ENCODE data around the gene KCTD13.
A peak's percentile ranks its signal among the peaks of the same experiment; 100 is the strongest.
"Not testable (repeated sequence)": the region's sequence is repeated elsewhere in the genome, so short reads cannot be mapped to it uniquely, and the experiment has no call there.

KCTD13 gene

DNA sequence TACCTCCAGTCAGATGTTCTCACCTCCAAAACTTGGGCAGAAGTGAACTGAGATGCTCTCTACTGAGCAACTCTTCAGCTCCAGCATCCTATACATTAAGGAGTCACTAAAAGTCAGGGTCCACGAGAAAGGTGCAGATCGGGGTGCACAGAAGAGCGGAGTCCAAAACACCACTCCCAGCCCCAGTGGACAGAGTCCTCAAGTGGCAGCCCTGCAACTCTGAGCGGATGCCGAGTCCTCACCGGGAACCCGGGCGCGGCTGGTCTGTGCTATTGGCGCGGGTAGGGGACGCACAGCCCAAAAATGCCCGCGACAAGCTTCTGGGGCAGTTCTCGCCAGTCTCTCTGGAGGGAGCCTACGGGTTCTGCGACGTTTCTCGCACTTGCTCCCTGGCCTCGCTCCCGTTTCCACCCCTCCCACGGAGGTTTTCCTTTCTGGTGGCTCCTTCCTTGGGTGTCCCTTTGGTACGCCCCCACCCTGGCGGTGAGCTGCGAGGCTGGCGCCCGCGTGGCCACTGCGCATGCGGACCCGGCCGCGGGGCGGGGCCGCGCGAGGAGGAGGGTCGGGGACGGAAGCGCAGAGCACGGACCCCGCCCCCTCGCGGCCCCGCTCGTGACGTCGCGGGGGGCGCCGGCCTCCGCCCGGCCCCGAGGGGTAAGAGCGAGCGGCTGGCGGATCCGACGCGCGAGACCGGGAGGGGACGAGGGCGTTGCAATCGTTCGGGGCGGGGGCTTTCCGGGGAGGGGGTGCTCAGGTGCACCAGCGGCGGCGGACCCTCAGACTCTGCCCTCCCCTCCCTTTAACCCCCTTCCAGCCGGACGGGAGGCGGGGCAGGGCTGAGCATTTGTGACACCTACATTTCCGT lies 35.7 kb upstream of the KCTD13 start, which contains the start of gene TMEM219:
Gene TMEM219, plus strand, starts transcription at position 601 of the 865 bp plus-strand sequence. CDS start 1,065 bp downstream, outside the sequence.
- Histone ChIP-seq H3K27me3 (ENCODE audit: control insufficient read depth, insufficient read depth, low read length) (no peaks in the 10 kb centered on the region), H3K36me3 (ENCODE audit: insufficient read depth, low read length) (peaks cover 5% of the 10 kb centered on the region), H3K4me1 (ENCODE audit: control insufficient read depth, insufficient read depth, low read length) (peaks cover 14% of the 10 kb centered on the region)

GRCh38 chr16:29961127-29961478 lies 35.1 kb upstream of the KCTD13 start:
- no peaks in the 10 kb centered on the region for H3K9me3 ChIP-seq (replicated peaks; ENCODE audit: low read length)
- peaks cover 14% of the 10 kb centered on the region for H3K4me1 ChIP-seq (ENCODE audit: control insufficient read depth, insufficient read depth, low read length)
- H3K4me2 ChIP-seq (ENCODE audit: low read length): peak overlapping the region; percentile 96
- peaks cover 5% of the 10 kb centered on the region for H3K36me3 ChIP-seq (ENCODE audit: insufficient read depth, low read length)
- H3K9ac ChIP-seq (ENCODE audit: low read depth, low read length): peak overlapping the region; percentile 84
- H3K4me3 ChIP-seq (ENCODE audit: low read length): peak overlapping the region; percentile 73
- no peaks in the 10 kb centered on the region for H3K27me3 ChIP-seq (ENCODE audit: control insufficient read depth, insufficient read depth, low read length)

More for the DNA sequence above, 35.7 kb upstream of the KCTD13 start, which contains the start of gene TMEM219:
- peak within 1 kb of the TSS; percentile 84 for H3K9ac ChIP-seq (ENCODE audit: low read depth, low read length)
- H3K4me2 ChIP-seq (ENCODE audit: low read length): peak within 1 kb of the TSS; percentile 96
- no peaks in the 10 kb centered on the region for H3K9me3 ChIP-seq (replicated peaks; ENCODE audit: low read length)
- H3K4me3 ChIP-seq (ENCODE audit: low read length): peak within 1 kb of the TSS; percentile 73

DNA sequence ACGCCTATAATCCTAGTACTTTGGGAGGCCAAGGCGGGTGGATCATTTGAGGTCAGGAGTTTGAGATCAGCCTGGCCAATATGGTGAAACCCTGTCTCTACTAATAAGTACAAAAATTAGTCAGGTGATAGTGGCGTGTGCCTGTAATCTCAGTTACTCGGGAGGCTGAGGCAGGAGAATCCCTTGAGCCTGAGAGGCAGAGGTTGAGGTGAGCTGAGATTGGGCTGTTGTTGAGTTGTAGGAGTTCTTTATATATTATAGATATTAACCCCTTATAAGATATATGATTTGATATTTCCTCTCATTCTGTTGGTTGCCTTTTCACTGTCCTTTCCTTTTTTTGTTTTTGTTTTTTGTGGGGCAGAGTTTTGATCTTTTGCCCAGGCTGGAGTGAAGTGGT lies 33.8 kb upstream of the KCTD13 start:
- peaks cover 14% of the 10 kb centered on the region for H3K4me1 ChIP-seq (ENCODE audit: control insufficient read depth, insufficient read depth, low read length)
- not testable (repeated sequence) for H3K9ac ChIP-seq (ENCODE audit: low read depth, low read length); H3K9me3 ChIP-seq (replicated peaks; ENCODE audit: low read length); H3K4me3 ChIP-seq (ENCODE audit: low read length); H3K36me3 ChIP-seq (ENCODE audit: insufficient read depth, low read length); H3K4me2 ChIP-seq (ENCODE audit: low read length); H3K27me3 ChIP-seq (ENCODE audit: control insufficient read depth, insufficient read depth, low read length)

DNA sequence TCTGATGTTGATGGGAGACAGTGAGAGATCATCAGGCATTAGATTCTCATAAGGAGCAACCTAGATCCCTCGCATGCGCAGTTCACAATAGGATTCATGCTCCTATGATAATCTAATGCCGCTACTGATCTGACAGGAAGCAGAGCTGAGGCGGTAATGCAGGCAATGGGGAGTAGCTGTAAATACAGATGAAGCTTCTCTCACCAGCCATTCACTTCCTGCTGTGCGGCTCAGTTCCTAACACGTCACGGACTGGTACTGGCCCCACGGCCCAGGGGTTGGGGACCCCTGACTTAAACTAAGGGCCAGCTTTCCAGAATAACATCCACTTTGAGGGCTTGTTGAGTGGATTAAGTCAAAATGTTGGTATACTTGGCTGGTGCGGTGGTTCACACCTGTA lies 33.3 kb upstream of the KCTD13 start:
- Histone ChIP-seq H3K36me3 (ENCODE audit: insufficient read depth, low read length) (no peaks in the 10 kb centered on the region), H3K4me3 (ENCODE audit: low read length) (no peak overlapping the region), H3K27me3 (ENCODE audit: control insufficient read depth, insufficient read depth, low read length) (no peaks in the 10 kb centered on the region), H3K9me3 (replicated peaks; ENCODE audit: low read length) (no peaks in the 10 kb centered on the region), H3K4me2 (ENCODE audit: low read length) (no peak overlapping the region), H3K4me1 (ENCODE audit: control insufficient read depth, insufficient read depth, low read length) (peaks cover 14% of the 10 kb centered on the region), H3K9ac (ENCODE audit: low read depth, low read length) (no peak overlapping the region)

DNA sequence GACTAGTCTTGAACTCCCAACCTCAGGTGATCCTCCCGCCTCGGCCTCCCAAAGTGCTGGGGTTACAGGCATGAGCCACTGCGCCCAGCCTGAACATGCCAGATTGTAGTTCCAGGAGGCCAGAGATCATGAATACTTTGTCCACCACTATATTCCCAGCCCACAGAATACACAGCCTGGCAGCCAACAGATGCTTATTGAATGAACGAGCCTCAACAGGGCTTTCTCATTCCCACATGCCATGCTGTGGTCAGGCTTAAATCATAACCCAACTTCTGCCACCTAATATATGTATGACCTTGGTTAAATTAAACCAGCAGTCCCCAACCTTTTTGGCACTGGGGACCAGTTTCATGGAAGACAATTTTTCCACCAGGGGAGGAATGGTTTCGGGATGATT lies 32.7 kb upstream of the KCTD13 start:
- Histone ChIP-seq H3K9ac (ENCODE audit: low read depth, low read length) (no peak overlapping the region), H3K27me3 (ENCODE audit: control insufficient read depth, insufficient read depth, low read length) (no peaks in the 10 kb centered on the region), H3K4me2 (ENCODE audit: low read length) (no peak overlapping the region), H3K4me3 (ENCODE audit: low read length) (no peak overlapping the region), H3K4me1 (ENCODE audit: control insufficient read depth, insufficient read depth, low read length) (peaks cover 14% of the 10 kb centered on the region), H3K9me3 (replicated peaks; ENCODE audit: low read length) (no peaks in the 10 kb centered on the region), H3K36me3 (ENCODE audit: insufficient read depth, low read length) (no peaks in the 10 kb centered on the region)

- Histone ChIP-seq H3K4me3 (ENCODE audit: low read length) (no peak overlapping the region), H3K9ac (ENCODE audit: low read depth, low read length) (no peak overlapping the region), H3K27me3 (ENCODE audit: control insufficient read depth, insufficient read depth, low read length) (no peaks in the 10 kb centered on the region), H3K36me3 (ENCODE audit: insufficient read depth, low read length) (no peaks in the 10 kb centered on the region), H3K9me3 (replicated peaks; ENCODE audit: low read length) (no peaks in the 10 kb centered on the region), H3K4me2 (ENCODE audit: low read length) (no peak overlapping the region), H3K4me1 (ENCODE audit: control insufficient read depth, insufficient read depth, low read length) (no peaks in the 10 kb centered on the region)
These were observed 25.8 kb upstream of the KCTD13 start for GRCh38 chr16:29951625-29952365.

DNA sequence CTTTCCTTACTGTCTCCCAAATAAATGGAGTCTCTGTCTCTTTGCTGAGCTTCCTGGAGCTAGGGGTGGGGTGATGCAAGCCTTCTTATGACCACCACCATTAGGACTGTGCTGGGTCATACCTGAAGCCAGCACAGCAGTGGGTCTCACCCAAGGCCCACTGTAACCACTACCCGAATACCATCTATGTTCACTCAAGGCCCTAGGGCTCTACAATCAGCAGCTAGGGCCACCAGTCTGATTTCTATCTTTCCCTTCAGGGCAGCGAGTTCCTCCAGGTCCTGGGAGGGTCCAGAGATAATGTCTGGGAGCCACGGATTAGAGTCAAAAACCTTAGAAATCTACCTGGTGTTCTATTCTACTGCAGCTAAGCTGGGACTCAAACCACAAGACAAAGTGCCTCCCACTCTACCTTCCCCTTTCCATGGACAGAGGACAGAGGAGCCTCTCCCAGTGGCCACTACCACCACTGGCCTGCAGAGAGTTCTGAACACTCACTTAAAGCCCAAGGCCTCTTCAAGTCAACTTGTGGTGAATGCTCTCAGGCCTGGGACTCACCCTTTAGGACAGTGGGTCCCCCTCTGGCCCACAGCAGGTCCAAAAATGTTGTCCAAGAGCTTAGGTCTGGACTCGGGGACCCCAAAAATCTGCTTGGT lies 24.9 kb upstream of the KCTD13 start:
- Histone ChIP-seq H3K9ac (ENCODE audit: low read depth, low read length) (no peak overlapping the region), H3K36me3 (ENCODE audit: insufficient read depth, low read length) (no peaks in the 10 kb centered on the region), H3K4me1 (ENCODE audit: control insufficient read depth, insufficient read depth, low read length) (no peaks in the 10 kb centered on the region), H3K27me3 (ENCODE audit: control insufficient read depth, insufficient read depth, low read length) (no peaks in the 10 kb centered on the region), H3K4me3 (ENCODE audit: low read length) (no peak overlapping the region), H3K4me2 (ENCODE audit: low read length) (no peak overlapping the region), H3K9me3 (replicated peaks; ENCODE audit: low read length) (no peaks in the 10 kb centered on the region)

GRCh38 chr16:29947897-29948296 lies 21.9 kb upstream of the KCTD13 start:
- Histone ChIP-seq H3K4me3 (ENCODE audit: low read length) (no peak overlapping the region), H3K4me2 (ENCODE audit: low read length) (no peak overlapping the region), H3K27me3 (ENCODE audit: control insufficient read depth, insufficient read depth, low read length) (no peaks in the 10 kb centered on the region), H3K36me3 (ENCODE audit: insufficient read depth, low read length) (no peaks in the 10 kb centered on the region), H3K4me1 (ENCODE audit: control insufficient read depth, insufficient read depth, low read length) (peaks cover 17% of the 10 kb centered on the region), H3K9me3 (replicated peaks; ENCODE audit: low read length) (no peaks in the 10 kb centered on the region), H3K9ac (ENCODE audit: low read depth, low read length) (no peak overlapping the region)

DNA sequence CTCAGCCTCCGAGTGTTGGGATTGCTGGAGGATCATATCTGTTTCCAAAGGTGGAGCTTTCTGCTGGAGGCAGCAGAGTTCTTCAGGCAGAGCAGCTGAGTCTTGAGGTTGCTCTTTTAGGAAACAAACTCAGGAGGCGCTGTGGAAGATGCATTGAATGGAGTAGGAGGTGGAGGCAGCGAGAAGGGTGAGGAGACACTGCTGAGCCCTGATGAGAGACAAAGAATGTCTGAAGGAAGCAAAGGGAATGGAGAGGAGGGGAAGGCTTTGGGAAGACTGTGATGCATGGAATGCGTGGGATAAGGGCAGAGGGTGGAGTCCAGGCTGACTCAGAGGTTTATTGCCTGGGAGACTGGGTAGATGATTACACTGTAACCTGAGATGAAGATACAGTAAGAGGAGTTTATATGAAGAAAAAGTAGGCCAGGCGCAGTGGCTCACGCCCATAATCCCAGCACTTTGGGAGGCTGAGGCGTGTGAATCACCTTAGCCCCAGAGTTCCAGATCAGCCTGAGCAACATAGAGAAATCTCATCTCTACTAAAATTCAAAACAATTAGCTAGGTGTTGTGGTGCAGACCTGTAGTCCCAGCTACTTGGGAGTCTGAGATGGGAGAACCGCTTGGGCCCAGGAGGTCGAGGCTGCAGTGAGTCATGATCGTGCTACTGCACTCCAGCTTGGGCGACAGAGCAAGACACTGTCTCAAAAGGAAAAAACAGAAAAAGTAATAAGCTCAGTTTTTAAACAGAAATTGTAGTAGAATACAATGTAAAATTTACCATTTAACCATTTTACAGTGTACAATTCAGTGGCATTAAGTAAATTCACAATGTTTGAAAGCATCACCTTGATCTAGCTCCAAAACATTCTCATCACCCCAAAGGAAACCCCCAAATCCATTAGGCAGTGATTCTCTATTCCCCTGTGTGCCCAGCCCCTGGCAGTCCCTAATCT lies 18.1 kb upstream of the KCTD13 start:
- peak overlapping the region; percentile 77 for H3K4me2 ChIP-seq (ENCODE audit: low read length)
- no peaks in the 10 kb centered on the region for H3K36me3 ChIP-seq (ENCODE audit: insufficient read depth, low read length)
- peak overlapping the region; percentile 50 for H3K4me3 ChIP-seq (ENCODE audit: low read length)
- peak overlapping the region; percentile 61 for H3K9ac ChIP-seq (ENCODE audit: low read depth, low read length)
- H3K9me3 ChIP-seq (replicated peaks; ENCODE audit: low read length): no peaks in the 10 kb centered on the region
- no peaks in the 10 kb centered on the region for H3K27me3 ChIP-seq (ENCODE audit: control insufficient read depth, insufficient read depth, low read length)
- H3K4me1 ChIP-seq (ENCODE audit: control insufficient read depth, insufficient read depth, low read length): peaks cover 17% of the 10 kb centered on the region

GRCh38 chr16:29940656-29941055 lies 14.6 kb upstream of the KCTD13 start:
- H3K4me2 ChIP-seq (ENCODE audit: low read length): no peak overlapping the region
- no peaks in the 10 kb centered on the region for H3K27me3 ChIP-seq (ENCODE audit: control insufficient read depth, insufficient read depth, low read length)
- peaks cover 17% of the 10 kb centered on the region for H3K4me1 ChIP-seq (ENCODE audit: control insufficient read depth, insufficient read depth, low read length)
- no peak overlapping the region for H3K9ac ChIP-seq (ENCODE audit: low read depth, low read length)
- no peaks in the 10 kb centered on the region for H3K9me3 ChIP-seq (replicated peaks; ENCODE audit: low read length)
- no peaks in the 10 kb centered on the region for H3K36me3 ChIP-seq (ENCODE audit: insufficient read depth, low read length)
- H3K4me3 ChIP-seq (ENCODE audit: low read length): no peak overlapping the region

Data from skeletal muscle satellite cell (primary cell).